MM.1S (cell line): Measurements from ENCODE around the gene ITK.

Source experiments
- DNase-seq: peaks from one replicate; pipeline ENCODE4 v3.0.0-alpha.2; 2015
- H2AFZ ChIP-seq: fragments of 300-600 bp; sonication (generic); 2 replicates; pipeline ENCODE4 v1.6.0; 2016; ENCODE audit warnings: antibody characterized with exemption, low read length
- H3F3A ChIP-seq: fragments of 300-600 bp; sonication (generic); 2 replicates; pipeline ENCODE4 v1.6.1; 2016; ENCODE audit warnings: mild to moderate bottlenecking, antibody characterized with exemption, low read length, moderate library complexity, mixed read lengths; ENCODE audit not compliant: insufficient read depth
- H3K27ac ChIP-seq: fragments of 300-600 bp; sonication (generic); 2 replicates; pipeline ENCODE4 v1.5.1; 2016; ENCODE audit warnings: mild to moderate bottlenecking, low read length
- H3K27me3 ChIP-seq: fragments of 300-600 bp; sonication (generic); replicated peaks from 2 replicates; pipeline ENCODE4 v1.6.0; 2016; ENCODE audit warnings: low read length; ENCODE audit not compliant: insufficient read depth
- H3K36me3 ChIP-seq: fragments of 300-600 bp; sonication (generic); replicated peaks from 2 replicates; pipeline ENCODE4 v1.6.1; 2016; ENCODE audit warnings: mild to moderate bottlenecking, low read length, mixed read lengths; ENCODE audit not compliant: insufficient read depth
- H3K4me1 ChIP-seq: fragments of 300-600 bp; sonication (generic); 2 replicates; pipeline ENCODE4 v1.6.1; 2016; ENCODE audit warnings: low read length, mixed read lengths
- H3K4me2 ChIP-seq: fragments of 300-600 bp; sonication (generic); 2 replicates; pipeline ENCODE4 v1.6.0; 2016; ENCODE audit warnings: low read depth, low read length
- H3K4me3 ChIP-seq: fragments of 300-600 bp; sonication (generic); 2 replicates; pipeline ENCODE4 v1.5.1; 2016; ENCODE audit warnings: low read length, mixed read lengths
- H3K79me2 ChIP-seq: fragments of 300-600 bp; sonication (generic); 2 replicates; pipeline ENCODE4 v1.6.1; 2016; ENCODE audit warnings: mixed run types, low read length, mixed read lengths
- H3K9ac ChIP-seq: fragments of 300-600 bp; sonication (generic); 2 replicates; pipeline ENCODE4 v1.6.1; 2016; ENCODE audit warnings: low read length, mixed read lengths
- H3K9me2 ChIP-seq: fragments of 300-600 bp; sonication (generic); replicated peaks from 2 replicates; pipeline ENCODE4 v1.6.1; 2016; ENCODE audit warnings: mild to moderate bottlenecking, low read length, mixed read lengths; ENCODE audit not compliant: insufficient read depth
- H3K9me3 ChIP-seq: fragments of 300-600 bp; sonication (generic); replicated peaks from 2 replicates; pipeline ENCODE4 v1.6.1; 2016; ENCODE audit warnings: mild to moderate bottlenecking, low read length, mixed read lengths; ENCODE audit not compliant: insufficient read depth
- H4K20me1 ChIP-seq: fragments of 300-600 bp; sonication (generic); 2 replicates; pipeline ENCODE4 v1.6.1; 2016; ENCODE audit warnings: mild to moderate bottlenecking, low read length, moderate library complexity, mixed read lengths; ENCODE audit not compliant: insufficient read depth
- EZH2 ChIP-seq: fragments of 300-600 bp; sonication (generic); optimal IDR thresholded peaks from 2 replicates; pipeline ENCODE3; 2017; ENCODE audit warnings: low read depth, mild to moderate bottlenecking, antibody characterized with exemption, low read length, mixed read lengths
- EZH2phosphoT487 ChIP-seq: fragments of 300-600 bp; sonication (generic); IDR thresholded peaks from 2 replicates; pipeline ENCODE4 v1.6.1; 2018; ENCODE audit warnings: antibody characterized with exemption, low read length
- TF ChIP-seq, protein P1 (sequence below): fragments of 300-600 bp; sonication (generic); IDR thresholded peaks from 2 replicates; pipeline ENCODE4 v1.5.1; 2016; ENCODE audit warnings: antibody characterized with exemption, low read length, mixed read lengths

The ITK gene

DNA sequence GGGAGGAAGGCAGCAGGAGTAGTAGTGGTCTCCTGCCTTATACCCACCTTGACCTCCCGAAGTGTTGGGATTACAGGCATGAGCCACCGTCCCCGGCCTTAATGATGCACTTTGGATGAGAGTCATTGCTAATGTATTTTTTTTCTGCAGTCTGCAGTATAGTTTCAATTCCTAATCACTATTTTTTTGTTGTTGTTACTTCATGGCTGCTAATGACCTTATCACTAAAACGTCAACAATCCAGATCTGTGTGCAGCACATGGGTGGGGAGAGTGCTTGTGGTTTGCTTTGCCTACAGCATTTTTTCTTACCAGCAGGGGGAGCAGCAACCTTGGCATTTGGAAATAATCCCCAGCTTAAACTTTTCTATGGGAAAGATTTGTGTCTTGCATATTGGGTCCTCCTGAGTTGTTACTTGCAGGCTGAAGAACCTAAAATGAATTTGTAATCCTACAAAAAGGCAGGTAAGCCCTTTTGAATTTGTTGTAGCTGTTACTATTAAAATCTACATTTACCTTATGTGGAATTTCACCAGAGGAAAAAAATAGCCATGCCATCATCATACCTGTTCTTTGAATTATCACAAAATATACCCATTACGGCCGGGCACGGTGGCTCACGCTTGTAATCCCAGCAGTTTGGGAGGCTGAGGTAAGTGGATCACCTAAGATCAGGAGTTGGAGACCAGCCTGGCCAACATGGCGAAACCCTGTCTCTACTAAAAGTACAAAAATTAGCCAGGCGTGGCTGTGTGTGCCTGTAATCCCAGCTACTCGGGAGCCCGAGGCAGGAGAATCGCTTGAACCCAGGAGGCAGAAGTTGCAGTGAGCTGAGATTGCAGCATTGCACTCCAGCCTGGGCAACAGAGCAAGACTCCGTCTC is 31.7 kb upstream of the ITK start:
- no peaks in the 10 kb centered on the region for H3K36me3 ChIP-seq
- no peaks in the 10 kb centered on the region for H3K4me1 ChIP-seq
- H3F3A ChIP-seq = no peaks in the 10 kb centered on the region
- no peak overlapping the region for H3K9ac ChIP-seq
- no peaks in the 10 kb centered on the region for H3K9me3 ChIP-seq
- DNase-seq = peak; percentile 79
- H3K27me3 ChIP-seq = no peaks in the 10 kb centered on the region
- H3K9me2 ChIP-seq = no peaks in the 10 kb centered on the region
- no peak overlapping the region for H3K4me2 ChIP-seq
- no peak overlapping the region for H3K27ac ChIP-seq
- no peaks in the 10 kb centered on the region for H4K20me1 ChIP-seq
- H3K79me2 ChIP-seq = no peaks in the 10 kb centered on the region
- H3K4me3 ChIP-seq = no peak overlapping the region
- no peak overlapping the region for H2AFZ ChIP-seq
- TF ChIP-seq, protein P1, sequence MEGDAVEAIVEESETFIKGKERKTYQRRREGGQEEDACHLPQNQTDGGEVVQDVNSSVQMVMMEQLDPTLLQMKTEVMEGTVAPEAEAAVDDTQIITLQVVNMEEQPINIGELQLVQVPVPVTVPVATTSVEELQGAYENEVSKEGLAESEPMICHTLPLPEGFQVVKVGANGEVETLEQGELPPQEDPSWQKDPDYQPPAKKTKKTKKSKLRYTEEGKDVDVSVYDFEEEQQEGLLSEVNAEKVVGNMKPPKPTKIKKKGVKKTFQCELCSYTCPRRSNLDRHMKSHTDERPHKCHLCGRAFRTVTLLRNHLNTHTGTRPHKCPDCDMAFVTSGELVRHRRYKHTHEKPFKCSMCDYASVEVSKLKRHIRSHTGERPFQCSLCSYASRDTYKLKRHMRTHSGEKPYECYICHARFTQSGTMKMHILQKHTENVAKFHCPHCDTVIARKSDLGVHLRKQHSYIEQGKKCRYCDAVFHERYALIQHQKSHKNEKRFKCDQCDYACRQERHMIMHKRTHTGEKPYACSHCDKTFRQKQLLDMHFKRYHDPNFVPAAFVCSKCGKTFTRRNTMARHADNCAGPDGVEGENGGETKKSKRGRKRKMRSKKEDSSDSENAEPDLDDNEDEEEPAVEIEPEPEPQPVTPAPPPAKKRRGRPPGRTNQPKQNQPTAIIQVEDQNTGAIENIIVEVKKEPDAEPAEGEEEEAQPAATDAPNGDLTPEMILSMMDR = peak; percentile 87
- TF ChIP-seq EZH2 = no peak

DNA sequence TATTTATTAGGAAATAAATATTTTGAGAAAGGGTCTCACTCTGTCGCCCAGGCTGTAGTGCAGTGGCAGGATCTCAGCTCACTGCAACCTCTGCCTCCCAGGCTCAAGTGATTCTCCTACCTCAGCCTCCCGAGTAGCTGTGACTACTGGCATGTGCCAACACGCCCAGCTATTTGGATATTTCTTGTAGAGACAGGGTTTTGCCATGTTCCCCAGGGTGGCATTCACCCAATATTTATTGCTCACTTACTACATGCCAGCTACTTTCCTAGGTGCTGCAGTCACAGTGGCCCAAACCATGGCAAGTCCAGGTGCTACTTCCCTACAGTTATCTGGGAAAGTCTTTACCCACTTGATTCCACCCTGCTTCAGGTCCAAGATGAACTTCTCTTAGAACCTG is 29.6 kb upstream of the ITK start:
- H3K79me2 ChIP-seq = no peaks in the 10 kb centered on the region
- no peaks in the 10 kb centered on the region for H3K9me2 ChIP-seq
- H2AFZ ChIP-seq = no peak overlapping the region
- H3K4me1 ChIP-seq = no peaks in the 10 kb centered on the region
- H3K9me3 ChIP-seq = no peaks in the 10 kb centered on the region
- H4K20me1 ChIP-seq = no peaks in the 10 kb centered on the region
- H3K27ac ChIP-seq = no peak overlapping the region
- no peak overlapping the region for H3K4me3 ChIP-seq
- no peaks in the 10 kb centered on the region for H3F3A ChIP-seq
- no peaks in the 10 kb centered on the region for H3K36me3 ChIP-seq
- H3K9ac ChIP-seq = no peak overlapping the region
- DNase-seq = no peak
- no peaks in the 10 kb centered on the region for H3K27me3 ChIP-seq
- TF ChIP-seq, protein P1 = no peak
- no peak for TF ChIP-seq EZH2
- TF ChIP-seq EZH2phosphoT487 = no peak
- no peak overlapping the region for H3K4me2 ChIP-seq

DNA sequence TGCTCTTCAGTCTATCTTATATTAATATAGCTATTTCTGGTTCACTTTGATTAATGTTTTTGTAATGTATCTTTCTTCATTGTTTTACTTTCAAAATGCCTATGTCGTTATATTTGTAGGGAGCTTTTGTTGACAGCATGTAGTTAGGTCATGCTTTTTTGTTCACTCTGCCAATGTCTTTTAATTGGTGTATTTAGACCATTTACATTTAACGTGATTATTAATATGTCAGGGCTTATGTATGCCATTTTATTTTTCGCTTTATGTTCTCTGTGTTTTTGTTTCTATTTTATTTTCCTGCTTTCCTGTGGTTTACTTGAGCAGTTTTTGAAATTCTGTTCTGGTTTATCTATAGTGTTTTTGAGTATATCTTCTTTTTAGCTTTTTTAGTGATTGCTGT is 25.3 kb upstream of the ITK start:
- no peaks in the 10 kb centered on the region for H3K4me1 ChIP-seq
- no peak overlapping the region for H3K4me3 ChIP-seq
- H3K9me3 ChIP-seq = no peaks in the 10 kb centered on the region
- H3K79me2 ChIP-seq = no peaks in the 10 kb centered on the region
- no peaks in the 10 kb centered on the region for H3K9me2 ChIP-seq
- no peak overlapping the region for H3K9ac ChIP-seq
- TF ChIP-seq EZH2 (no peak), EZH2phosphoT487 (no peak)
- TF ChIP-seq, protein P1 = no peak
- H3F3A ChIP-seq = no peaks in the 10 kb centered on the region
- no peak for DNase-seq
- no peaks in the 10 kb centered on the region for H3K36me3 ChIP-seq
- no peak overlapping the region for H3K27ac ChIP-seq
- H3K4me2 ChIP-seq = no peak overlapping the region
- no peaks in the 10 kb centered on the region for H3K27me3 ChIP-seq
- H4K20me1 ChIP-seq = no peaks in the 10 kb centered on the region
- no peak overlapping the region for H2AFZ ChIP-seq
